NCI-H146 (cell line): Measurements from ENCODE around the gene ITM2B.
A peak's percentile ranks its signal among the peaks of the same experiment; 100 is the strongest.

Experiments
- DNase-seq: peaks from one replicate; lab custom pipeline; 2025; lab: John Stamatoyannopoulos, UW

The ITM2B gene

DNA sequence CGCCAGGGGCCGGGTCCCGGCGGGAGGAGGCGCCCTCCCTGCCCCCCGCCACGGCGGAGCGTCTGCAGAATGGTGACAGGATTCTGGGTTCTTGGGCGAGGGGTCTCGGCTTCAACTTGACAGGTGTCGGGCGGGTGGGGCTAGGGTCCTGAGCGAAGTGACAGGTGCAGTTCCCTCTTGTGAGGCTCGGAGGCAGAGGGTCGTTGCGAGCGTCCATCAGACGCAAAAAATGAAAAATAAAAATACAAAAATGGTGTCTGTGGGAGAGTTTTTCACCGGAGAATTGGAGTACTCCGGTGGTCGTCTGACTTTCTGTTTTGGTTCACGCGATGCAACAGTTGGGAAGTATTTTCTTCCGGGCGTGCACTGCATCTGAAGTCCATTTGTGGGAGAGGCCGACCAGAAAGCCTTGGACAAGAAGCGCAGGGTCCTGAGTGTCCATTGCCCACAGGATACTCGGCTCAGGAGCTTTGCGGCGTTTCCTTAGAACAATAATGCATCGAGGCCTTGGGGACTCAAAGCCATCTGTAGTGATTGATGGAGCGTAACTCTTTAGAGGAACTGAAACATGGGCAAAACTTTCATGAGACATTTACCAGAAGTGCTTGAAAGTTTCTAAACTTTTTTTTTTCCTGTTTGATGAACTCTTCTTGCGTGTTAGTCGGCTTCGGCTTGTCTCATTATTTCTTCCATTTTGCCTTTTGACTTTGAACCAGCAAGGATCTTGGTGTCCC lies 71.3 kb downstream of the ITM2B start:
- peak; percentile 37 for DNase-seq

DNA sequence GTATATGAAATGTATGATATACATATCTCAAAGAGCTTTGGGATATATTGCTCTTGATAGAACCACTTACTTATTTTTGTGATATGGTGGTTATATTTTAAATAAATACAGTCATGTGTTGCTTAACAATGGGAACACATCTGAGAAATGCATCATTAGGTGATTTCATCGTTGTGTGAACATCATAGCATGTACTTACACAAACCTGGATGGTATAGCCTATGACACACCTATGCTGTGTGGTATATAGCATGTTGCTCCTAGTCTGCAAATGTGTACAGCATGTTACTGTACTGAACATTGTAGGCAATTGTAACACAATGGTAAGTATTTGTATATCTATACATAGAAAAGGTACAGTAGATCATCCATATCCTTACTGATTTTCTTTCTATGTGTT lies 78.2 kb downstream of the ITM2B start:
- no peak for DNase-seq

DNA sequence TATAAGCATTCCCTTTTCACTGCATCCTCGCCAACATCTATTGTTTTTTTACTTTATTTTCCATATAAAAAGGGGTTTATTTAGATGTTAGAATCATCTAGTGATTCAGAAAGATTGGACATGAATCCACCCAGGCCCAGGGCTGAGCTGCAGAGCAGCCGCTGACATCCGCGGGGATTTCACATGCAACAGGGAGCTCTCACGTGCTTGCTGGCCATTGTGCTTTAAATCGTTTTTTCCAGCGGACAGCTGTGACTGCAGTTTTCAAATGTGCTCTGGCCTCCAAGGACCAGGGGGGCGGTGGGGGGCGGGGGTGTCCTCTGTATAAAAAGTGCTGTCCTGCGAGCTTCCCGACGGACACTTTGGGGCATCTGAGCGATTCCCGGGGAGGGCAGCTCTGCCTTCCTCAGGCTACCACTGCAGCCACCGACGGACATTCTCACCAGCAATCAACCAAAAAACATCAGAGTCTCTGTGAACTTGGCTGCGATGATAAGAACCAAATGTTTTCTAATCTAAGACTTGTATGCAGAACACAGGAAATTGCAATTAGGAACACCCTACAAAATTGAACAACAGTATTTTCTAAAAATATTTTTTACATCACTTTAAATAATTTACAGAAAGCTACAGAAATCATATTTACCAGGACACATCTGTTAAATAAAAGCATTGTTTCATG lies 83.1 kb downstream of the ITM2B start:
- no peak for DNase-seq

DNA sequence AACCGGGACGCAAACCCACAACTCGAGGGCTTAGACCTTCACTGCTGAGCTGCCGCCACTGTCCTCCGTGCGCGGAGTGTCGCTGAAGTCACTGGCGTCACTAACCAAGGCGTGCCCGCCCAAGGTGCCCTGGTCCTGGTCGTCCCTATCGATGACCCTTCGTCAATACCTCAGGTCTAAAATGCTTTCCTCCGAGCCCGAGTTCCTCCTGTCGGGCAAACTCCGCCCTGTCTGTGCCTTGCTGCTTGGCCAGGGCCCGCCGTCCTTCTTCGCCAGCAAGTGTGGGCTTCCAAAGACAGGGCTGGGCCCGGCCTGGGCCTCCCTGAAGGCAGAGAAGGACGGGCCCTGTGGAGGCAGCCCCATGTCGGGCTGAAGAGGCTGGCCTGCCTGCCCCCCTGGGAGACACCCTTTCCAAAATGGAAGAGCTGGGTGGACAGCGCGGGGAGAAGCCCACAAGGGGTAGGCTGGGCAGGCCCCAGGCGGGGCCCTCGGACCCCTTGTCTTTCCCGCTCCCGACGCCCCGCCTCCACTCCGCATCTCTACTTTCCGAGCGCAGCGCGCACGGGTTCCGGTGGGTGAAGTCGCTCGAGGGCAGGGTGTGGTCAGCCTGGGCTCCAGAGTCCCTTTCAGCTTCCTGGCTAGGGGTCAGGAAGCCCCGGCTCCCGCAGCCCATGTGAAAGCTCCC lies 84.0 kb downstream of the ITM2B start:
- DNase-seq, result no peak

DNA sequence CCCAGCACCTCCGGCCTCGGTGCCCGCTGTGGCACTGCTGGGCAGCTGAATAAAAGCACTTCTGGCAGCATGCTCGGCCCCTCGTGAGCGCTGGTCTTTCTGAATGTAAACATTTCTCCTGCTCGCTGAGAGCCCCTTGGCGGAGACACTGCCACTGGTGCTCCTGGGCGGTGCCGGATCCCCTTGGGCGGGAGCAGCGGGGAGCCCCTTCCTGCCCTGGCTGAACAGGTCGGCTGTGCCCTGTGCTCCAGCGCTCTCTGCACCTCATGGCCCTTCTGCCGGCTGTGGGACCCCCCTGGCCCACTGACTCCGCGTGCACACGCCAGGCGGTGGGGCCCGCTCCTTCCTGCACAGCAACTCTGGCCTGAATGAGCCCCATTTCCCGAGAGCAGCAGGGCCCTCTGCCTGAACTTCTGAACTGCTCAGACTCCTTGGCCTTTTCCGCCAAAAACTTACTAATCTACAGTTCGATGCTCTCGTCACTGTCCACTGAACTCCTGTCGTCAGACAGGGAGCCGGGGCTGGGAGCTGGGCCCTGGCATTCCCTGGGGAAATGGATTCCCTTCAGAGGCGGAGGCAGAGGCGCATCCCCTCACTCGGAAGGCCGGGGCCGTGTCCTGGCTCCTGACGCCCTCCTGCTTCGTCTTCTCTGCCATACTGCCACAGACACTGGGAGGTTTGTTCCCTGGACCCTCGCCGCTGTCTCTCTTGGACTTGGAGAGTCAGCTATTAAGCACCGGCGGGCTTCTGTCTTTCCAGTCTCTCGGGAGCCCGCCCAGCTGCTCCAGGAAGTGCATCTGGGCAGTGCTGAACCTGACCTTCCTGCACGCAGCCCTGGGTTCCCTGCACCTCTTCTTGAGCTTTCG lies 84.7 kb downstream of the ITM2B start:
- DNase-seq, result no peak

DNA sequence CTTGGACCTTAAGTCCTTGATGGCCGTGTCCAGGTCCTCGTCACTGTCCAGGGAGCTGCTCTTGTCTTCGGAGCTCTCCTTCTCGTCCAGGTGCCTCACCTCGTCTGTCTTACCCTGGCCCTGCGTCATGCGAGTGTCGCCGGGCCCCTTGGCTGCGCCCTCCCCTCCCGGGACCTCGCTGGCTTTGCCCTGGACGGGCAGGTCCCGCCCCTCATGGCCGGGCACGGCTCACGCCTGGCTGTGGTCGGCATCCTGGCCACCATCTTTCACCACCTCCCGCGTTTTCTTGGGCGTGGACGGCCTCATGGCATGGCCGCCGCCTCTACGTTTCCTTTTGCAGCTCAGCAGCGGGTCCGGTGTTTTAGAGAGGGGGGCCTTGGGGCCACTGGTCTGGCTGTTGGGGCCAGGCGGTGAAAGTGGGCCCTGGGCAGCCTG lies 85.4 kb downstream of the ITM2B start:
- DNase-seq, result no peak

DNA sequence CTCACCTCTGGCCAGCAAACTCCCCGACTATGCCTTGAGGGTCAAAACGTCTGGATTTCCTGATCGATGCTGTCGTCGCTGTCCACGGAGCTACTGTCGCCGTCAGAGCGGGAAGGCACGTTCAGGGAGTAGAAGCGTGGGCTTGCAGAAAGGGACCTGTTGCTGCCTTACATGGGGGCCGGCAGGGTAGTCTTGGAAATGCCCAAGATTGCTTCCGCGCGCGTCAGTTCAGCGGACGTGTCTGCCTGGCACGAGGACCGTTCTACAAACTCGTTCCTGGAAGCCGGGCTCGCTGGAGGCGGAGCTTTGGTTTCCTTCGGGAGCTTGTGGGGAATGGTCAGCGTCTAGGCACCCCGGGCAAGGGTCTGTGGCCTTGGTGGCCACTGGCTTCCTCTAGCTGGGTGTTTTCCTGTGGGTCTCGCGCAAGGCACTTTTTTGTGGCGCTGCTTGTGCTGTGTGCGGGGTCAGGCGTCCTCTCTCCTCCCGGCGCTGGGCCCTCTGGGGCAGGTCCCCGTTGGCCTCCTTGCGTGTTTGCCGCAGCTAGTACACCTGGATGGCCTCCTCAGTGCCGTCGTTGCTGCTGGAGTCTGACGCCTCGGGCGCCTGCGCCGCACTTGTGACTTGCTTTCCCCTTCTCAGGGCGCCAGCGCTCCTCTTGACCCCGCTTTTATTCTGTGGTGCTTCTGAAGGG lies 86.0 kb downstream of the ITM2B start:
- no peak for DNase-seq
